Effector memory CD8-positive, alpha-beta T cell (primary cell): ENCODE measurements around the gene CTIF.

ENCODE experiments used
- ATAC-seq: fragments of 150-1000 bp; cut with Tn5 transposase; replicated peaks from 2 replicates; pipeline ENCODE4 v1.10.0; 2021; ENCODE audit warnings: mild to moderate bottlenecking, moderate library complexity
- DNase-seq, 3 experiments: peaks; one replicate each; pipeline ENCODE4 v3.0.0; 2021
- H3K27ac Mint-ChIP-seq, 2 donors: one replicate each; pipeline ENCODE4 v1.8.0; 2022; ENCODE audit warnings: mild to moderate bottlenecking in 2 of 2, mixed read lengths in 2 of 2, moderate library complexity in 2 of 2
- H3K27me3 Mint-ChIP-seq, 2 donors: one replicate each; pipeline ENCODE4 v1.8.0; 2022; ENCODE audit warnings: mixed read lengths in 2 of 2
- H3K36me3 Mint-ChIP-seq: one replicate; pipeline ENCODE4 v1.8.0; 2022; ENCODE audit warnings: mild to moderate bottlenecking, moderate library complexity, mixed read lengths; ENCODE audit not compliant: insufficient read depth
- H3K4me1 Mint-ChIP-seq, 2 donors: one replicate each; pipeline ENCODE4 v1.8.0; 2022; ENCODE audit warnings: low read depth in 2 of 2, mixed read lengths in 2 of 2
- H3K4me3 Mint-ChIP-seq, 2 donors: one replicate each; pipeline ENCODE4 v1.8.0; 2022; ENCODE audit warnings: mild to moderate bottlenecking in 2 of 2, mixed read lengths in 2 of 2, moderate library complexity in 2 of 2
- H3K9me3 Mint-ChIP-seq, 2 donors: one replicate each; pipeline ENCODE4 v1.8.0; 2022; ENCODE audit warnings: mixed read lengths in 2 of 2

Gene CTIF

DNA sequence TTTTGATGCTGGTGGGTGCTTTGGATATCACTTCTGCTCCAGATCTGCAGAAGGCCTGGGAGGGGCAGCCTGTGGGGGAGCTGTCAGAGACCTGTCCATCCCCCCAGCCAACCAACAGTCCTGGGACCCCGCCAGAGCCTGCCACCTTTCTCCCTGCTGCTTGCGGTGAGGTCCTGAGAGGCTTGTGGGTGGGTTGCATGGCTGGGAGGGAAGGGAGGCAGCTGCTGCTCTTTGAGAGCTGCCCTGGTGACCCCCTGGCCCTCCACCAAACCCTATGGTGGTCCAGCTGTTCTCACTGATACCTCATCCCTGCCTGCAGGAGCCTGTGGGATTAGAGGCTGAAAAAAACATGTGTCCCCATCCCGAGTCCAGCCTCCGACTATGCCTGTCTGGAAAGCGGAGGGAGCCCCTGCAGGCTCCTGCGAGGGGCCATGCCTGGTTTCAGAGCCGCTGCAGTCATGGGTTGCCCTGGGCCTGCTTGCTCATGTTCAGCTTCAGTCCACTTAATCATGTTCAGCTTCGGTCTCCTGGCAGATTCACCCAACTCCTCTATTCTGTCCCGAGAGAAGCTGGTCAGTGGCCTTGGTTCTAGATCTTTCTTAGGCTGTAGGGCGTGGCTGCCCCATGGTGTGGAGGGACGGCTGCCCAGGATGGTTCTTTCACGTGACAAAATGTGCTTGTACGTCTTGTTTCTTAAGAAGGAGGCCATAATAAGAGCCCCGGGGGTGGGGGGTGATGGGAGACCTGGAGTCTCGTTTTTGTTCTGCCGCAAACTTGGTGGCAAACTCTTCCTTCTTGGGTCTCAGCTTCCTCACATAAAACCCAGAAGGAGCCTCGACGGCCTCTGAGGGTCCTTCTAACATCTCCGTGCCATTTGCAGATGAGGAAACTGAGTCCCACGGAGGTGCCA is 98.5 kb downstream of the CTIF start:
- Mint-ChIP-seq H3K36me3 (peaks cover 4% of the 10 kb centered on the region), H3K4me3 (no peak overlapping the region), H3K9me3 (peaks cover 0 to 2% of the 10 kb centered on the region in 2 donors), H3K4me1 (no peaks in the 10 kb centered on the region), H3K27ac (no peak overlapping the region), H3K27me3 (peaks cover 29 to 39% of the 10 kb centered on the region in 2 donors)
- DNase-seq: no peak
- ATAC-seq: no peak

DNA sequence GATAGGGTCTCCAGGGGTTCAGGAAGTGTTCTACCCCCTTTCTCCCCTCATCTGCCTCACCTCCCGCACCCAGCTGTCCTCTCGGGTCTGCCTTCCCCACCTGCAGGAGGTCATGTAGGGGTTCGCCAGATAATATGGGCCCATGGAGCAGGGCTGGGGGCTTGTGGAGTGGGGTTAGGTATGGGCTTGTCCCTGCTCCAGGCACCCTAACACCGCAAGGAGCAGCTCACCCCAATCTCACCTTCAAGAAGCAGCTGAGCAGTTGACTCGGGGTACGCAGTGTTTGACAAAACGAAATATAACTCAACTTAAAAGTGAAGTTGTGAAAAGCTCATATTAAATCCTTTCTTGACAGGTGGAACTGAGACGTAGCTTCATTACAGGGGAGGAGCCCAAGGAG is 99.6 kb downstream of the CTIF start:
- no peak for ATAC-seq
- H3K4me1 Mint-ChIP-seq: no peaks in the 10 kb centered on the region
- no peak for DNase-seq
- no peak overlapping the region for H3K4me3 Mint-ChIP-seq
- no peak overlapping the region for H3K27ac Mint-ChIP-seq
- H3K9me3 Mint-ChIP-seq: peaks cover 0 to 5% of the 10 kb centered on the region in 2 donors
- H3K36me3 Mint-ChIP-seq: peaks cover 4% of the 10 kb centered on the region
- H3K27me3 Mint-ChIP-seq: peaks cover 29 to 35% of the 10 kb centered on the region in 2 donors

DNA sequence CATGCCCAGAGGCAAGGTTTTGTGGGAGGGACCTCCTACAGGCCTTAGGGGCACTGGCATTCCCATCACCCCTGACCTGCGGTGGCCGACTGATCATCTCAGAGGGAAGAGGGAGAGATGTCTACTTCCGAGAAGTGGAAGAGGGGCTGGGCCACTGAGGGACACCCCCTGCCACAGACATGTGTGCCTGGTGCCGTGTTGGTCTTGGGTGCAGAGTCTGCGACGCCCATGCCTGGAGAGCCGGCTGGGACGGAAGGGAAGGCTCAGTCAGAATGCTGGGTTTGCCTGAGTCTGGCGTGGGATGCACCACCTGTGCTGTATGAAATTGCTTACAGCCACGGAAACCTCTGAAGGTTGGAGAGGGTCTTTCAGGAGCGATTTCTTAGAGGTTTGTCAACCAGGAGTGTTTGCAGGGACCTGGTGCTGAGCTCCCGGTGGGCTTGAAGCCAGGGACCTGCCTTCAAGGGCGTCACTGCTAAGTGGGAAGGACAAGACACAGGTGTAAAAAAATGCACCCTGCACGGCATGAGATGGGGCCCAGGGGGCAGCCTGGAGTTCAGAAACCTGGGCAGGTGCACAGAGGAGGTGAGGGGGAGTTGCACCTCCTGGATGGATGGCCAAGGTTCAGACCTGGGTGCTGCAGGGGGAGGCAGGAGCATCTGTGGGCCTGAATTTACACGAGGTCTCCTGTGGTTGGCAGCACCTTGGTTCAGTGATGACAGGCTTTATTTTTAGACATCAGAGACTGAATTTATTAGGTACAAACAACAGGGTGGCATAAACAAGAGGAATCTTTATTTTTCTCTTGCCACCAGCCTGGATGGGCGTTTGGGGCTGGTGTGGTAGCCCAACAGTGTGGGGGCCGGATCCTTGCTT is 100.3 kb downstream of the CTIF start:
- H3K9me3 Mint-ChIP-seq: peaks cover 0 to 5% of the 10 kb centered on the region in 2 donors
- no peaks in the 10 kb centered on the region for H3K4me1 Mint-ChIP-seq
- DNase-seq (no peak), ATAC-seq (no peak)
- H3K36me3 Mint-ChIP-seq: peaks cover 4% of the 10 kb centered on the region
- H3K4me3 Mint-ChIP-seq: no peak overlapping the region
- H3K27ac Mint-ChIP-seq: no peak overlapping the region
- peaks cover 29 to 31% of the 10 kb centered on the region in 2 donors for H3K27me3 Mint-ChIP-seq

DNA sequence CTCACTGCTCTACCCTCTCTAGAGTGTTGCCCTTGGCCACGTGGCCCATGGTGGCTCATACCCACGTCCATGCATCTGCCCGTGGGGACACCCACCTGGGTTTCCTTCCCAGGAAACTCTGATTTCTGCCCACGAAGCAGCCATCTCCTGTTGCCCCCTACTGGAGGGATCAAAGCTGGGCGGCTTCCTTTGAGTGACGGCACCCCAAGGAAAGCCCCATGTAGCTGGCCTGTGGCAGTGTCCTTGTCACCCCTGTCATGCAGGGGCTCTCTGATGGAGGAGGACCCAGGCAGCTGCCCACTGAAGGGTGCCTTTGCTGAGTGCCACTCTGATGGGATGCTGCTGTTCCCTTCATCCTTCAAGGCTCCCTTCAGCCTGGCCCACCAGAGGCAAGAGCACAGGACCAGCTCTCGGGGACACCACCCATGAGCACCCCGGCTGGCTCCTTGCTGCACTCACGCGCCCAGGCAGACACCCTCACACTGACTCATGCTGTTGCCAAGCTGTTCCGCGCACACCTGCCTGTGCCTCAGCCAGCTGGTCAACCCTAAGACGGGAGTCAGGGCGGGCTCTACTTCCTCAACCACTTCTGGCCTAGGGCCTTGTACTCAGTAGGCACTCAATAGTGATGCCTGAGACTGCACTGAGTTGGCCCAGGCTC is 101.1 kb downstream of the CTIF start:
- Mint-ChIP-seq H3K27ac (no peak overlapping the region), H3K27me3 (peaks cover 29 to 33% of the 10 kb centered on the region in 2 donors), H3K4me1 (no peaks in the 10 kb centered on the region), H3K36me3 (peaks cover 4% of the 10 kb centered on the region), H3K4me3 (no peak overlapping the region), H3K9me3 (peaks cover 0 to 5% of the 10 kb centered on the region in 2 donors)
- ATAC-seq (no peak), DNase-seq (no peak)

DNA sequence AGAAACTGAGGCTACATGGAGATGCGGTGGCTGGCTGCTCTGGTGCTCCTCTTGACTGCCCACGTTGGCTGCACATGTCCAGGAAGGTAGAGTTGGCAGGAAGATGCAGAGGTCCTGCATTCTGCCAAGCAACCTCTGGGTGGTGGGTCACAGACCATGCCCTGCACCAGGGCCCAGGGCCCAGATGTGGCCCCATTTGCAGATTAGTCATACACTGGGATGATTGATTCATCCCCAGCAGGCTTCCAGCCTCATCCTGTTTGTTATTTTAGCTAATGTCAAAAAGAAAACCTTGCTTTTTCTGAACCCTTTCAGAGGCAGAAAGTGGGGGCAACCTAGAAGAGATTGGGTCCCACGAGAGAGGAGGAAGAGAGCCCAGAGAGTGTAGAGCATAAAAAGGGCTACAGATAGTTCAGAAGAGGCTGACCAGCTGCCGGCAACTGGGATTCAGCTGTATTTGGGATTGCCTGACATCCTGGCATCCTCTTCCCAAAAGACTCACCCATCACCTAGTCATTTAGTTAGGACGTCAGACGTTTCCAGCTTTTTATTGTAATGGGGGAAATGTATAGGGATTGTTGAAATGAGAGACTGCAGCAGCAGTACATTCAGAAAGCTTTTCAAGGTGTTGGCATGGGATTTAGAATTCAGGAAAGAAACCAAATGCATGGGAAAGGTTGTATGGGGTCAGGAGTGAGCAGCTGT is 101.9 kb downstream of the CTIF start:
- peaks cover 29 to 41% of the 10 kb centered on the region in 2 donors for H3K27me3 Mint-ChIP-seq
- ATAC-seq (no peak), DNase-seq (no peak)
- no peak overlapping the region for H3K27ac Mint-ChIP-seq
- H3K4me1 Mint-ChIP-seq: no peaks in the 10 kb centered on the region
- H3K9me3 Mint-ChIP-seq: peaks cover 0 to 5% of the 10 kb centered on the region in 2 donors
- no peaks in the 10 kb centered on the region for H3K36me3 Mint-ChIP-seq
- no peak overlapping the region for H3K4me3 Mint-ChIP-seq

DNA sequence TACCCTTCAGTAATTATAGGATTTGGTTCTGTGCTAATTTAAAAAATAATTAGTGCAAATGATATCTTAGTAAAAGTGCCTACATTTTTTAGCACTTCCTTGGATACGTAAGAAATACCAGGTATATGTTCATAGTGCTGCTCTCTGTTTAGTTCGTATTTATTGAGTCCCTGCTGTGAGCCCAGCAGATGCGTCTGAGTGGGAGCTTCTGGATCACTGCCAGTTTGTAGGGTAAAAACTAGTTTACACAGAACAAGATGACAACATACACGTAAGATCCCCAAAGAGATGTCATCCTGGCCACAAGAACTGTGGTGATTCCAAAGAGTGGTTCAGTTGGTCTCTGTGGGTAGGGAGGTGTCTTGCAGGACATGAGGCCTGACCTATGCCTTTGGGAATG is 103.2 kb downstream of the CTIF start:
- H3K4me3 Mint-ChIP-seq: no peak overlapping the region

DNA sequence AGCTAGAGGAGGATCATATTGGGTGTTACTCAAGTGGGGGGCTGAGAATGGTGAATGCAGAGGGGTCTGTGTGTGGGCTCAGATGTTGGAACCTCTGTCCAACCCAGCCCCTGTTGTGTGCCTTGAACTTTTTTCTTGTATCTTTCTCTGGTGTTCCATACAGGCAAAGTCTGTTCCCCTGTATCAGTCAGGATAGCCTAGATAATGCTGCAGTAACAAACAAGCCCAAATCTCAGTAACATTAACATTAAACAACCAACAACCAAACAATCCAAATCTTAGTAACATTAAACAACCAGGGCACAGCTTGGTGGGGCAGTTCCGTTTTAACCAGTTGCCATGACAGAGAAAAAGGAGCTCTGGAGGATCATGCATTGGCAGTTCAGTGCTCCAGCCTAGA is 103.7 kb downstream of the CTIF start:
- H3K27ac Mint-ChIP-seq: no peak overlapping the region
- no peak overlapping the region for H3K4me3 Mint-ChIP-seq
- DNase-seq (no peak), ATAC-seq (no peak)
- peaks cover 31 to 47% of the 10 kb centered on the region in 2 donors for H3K27me3 Mint-ChIP-seq
- no peaks in the 10 kb centered on the region for H3K4me1 Mint-ChIP-seq
- H3K36me3 Mint-ChIP-seq: no peaks in the 10 kb centered on the region
- peaks cover 0 to 5% of the 10 kb centered on the region in 2 donors for H3K9me3 Mint-ChIP-seq

More for the DNA sequence above, 103.2 kb downstream of the CTIF start:
- H3K36me3 Mint-ChIP-seq: no peaks in the 10 kb centered on the region
- H3K27ac Mint-ChIP-seq: no peak overlapping the region
- DNase-seq: no peak
- H3K4me1 Mint-ChIP-seq: no peaks in the 10 kb centered on the region
- ATAC-seq: no peak
- peaks cover 32 to 48% of the 10 kb centered on the region in 2 donors for H3K27me3 Mint-ChIP-seq
- peaks cover 0 to 5% of the 10 kb centered on the region in 2 donors for H3K9me3 Mint-ChIP-seq

DNA sequence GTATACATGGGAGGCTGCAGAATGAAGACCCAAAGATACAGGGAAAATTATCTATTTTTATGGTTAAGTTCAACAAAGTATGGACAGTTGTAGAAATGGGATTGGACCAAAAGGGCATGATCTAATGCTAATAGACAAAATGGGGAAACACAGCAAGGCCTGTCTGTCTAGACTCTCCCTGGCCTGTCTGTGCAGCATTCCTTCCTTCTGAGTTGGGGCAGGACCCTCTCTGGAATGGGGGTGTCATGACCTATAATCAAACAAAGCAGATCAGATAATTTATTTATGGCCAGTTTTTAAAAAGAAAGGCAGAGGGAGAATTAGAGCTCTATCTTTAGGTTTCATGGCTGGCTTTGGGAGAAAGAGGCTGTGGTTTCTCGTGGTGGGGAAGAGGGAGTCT is 104.4 kb downstream of the CTIF start:
- Mint-ChIP-seq H3K36me3 (no peaks in the 10 kb centered on the region), H3K9me3 (peaks cover 0 to 5% of the 10 kb centered on the region in 2 donors)
- no peak for DNase-seq

DNA sequence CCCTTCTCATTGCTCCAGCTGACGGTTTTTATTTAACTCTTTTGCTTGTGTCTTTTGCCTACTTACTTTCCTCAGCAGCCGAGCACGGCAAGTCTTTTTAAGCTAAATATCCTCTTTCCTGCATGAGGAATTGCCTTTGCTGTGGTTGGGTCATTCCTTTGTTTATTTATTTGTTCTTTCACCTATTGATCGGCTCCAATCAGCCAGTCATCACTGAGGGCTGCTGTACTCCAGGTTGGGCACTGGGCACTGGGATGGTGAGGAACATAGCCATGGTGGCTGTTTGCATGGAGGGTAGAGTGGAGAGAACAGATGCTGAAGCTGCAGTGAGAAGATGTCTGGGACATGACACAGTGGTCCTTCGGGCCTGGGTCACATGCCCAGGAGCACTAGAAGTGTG is 105.2 kb downstream of the CTIF start:
- Mint-ChIP-seq H3K27ac (no peak overlapping the region), H3K4me3 (no peak overlapping the region), H3K9me3 (peaks cover 0 to 5% of the 10 kb centered on the region in 2 donors), H3K4me1 (no peaks in the 10 kb centered on the region), H3K27me3 (peaks cover 16 to 32% of the 10 kb centered on the region in 2 donors), H3K36me3 (no peaks in the 10 kb centered on the region)
- no peak for DNase-seq
- ATAC-seq: no peak

More for the DNA sequence above, 104.4 kb downstream of the CTIF start:
- no peak overlapping the region for H3K27ac Mint-ChIP-seq
- H3K27me3 Mint-ChIP-seq: peaks cover 24 to 39% of the 10 kb centered on the region in 2 donors
- no peaks in the 10 kb centered on the region for H3K4me1 Mint-ChIP-seq
- no peak for ATAC-seq
- H3K4me3 Mint-ChIP-seq: no peak overlapping the region

DNA sequence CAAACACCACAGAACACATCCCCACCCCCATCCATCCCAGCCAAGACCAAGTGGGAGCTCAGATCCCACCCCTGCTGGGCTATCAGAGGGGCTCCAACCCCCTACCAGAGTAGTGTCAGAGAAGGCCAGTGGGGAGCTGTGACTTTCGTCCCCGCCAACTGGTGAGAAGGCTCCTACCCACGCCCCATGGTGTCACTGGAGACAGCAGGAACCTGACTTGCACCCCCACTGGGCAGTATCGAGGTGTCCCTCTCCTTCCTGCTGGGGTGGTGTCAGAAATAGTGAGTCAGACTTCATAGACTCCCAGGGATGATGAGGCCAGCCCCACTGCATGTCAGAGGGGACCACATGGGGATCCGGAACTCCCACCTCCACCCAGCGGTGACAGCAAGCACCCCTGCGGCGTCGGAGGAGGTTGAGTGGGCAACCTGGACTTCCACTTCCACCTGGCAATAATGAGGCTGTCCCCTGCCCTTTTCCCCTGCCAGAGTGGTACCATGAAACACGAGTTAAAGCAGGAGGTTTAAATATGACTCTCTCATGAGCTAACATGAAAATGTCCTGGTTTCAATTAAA is 106.7 kb downstream of the CTIF start:
- peaks cover 0 to 5% of the 10 kb centered on the region in 2 donors for H3K9me3 Mint-ChIP-seq
- ATAC-seq: no peak
- H3K4me1 Mint-ChIP-seq: no peaks in the 10 kb centered on the region
- H3K27me3 Mint-ChIP-seq: peaks cover 15 to 39% of the 10 kb centered on the region in 2 donors
- H3K36me3 Mint-ChIP-seq: no peaks in the 10 kb centered on the region
- H3K4me3 Mint-ChIP-seq: no peak overlapping the region
- no peak for DNase-seq
- no peak overlapping the region for H3K27ac Mint-ChIP-seq

DNA sequence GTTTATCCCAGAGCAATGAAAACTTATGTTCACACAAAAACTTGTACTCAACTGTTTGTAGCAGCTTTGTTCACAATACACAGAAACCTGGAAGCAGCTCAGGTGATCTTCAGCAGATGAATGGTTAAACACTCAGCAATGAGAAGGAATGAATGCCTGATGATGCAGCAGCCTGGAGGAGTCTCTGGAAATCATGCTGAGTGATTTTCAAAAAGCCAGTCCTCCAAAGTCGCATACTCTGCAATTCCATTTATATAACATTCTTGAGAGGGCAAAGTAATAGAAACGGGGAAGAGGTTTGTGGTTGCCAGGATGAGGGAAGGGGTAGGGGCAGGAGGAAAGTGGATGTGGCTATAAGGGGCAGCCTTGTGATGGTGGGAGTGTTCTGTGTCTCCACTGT is 108.1 kb downstream of the CTIF start:
- Mint-ChIP-seq H3K27ac (no peak overlapping the region), H3K36me3 (no peaks in the 10 kb centered on the region), H3K9me3 (peaks cover 0 to 5% of the 10 kb centered on the region in 2 donors), H3K27me3 (peaks cover 7 to 47% of the 10 kb centered on the region in 2 donors), H3K4me1 (no peaks in the 10 kb centered on the region), H3K4me3 (no peak overlapping the region)
- ATAC-seq (no peak), DNase-seq (no peak)

DNA sequence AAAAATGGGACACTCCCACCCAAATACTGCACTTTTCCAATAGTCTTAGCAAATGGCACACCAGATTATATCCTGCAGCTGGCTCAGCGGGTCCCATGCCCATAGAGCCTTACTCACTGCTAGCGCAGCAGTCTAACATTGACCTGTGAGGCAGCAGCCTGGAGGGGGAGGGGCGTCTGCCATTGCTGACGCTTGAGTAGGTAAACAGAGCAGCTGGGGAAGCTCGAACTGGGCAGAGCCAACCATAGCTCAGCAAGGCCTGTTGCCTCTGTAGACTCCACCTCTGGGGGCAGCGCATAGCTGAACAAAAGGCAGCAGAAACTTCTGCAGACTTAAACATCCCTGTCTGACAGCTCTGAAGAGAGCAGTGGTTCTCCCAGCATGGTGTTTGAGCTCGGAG is 110.4 kb downstream of the CTIF start:
- Mint-ChIP-seq H3K4me3 (no peak overlapping the region), H3K36me3 (no peaks in the 10 kb centered on the region), H3K9me3 (peaks cover 0 to 1% of the 10 kb centered on the region in 2 donors), H3K27me3 (peaks cover 7 to 41% of the 10 kb centered on the region in 2 donors), H3K4me1 (no peaks in the 10 kb centered on the region), H3K27ac (no peak overlapping the region)
- ATAC-seq (no peak), DNase-seq (no peak)
